ENCODE results near the gene VIPAS39.
"Not testable (repeated sequence)": the region's sequence is repeated elsewhere in the genome, so short reads cannot be mapped to it uniquely, and the experiment has no call there.

VIPAS39 gene

GRCh38 chr14:77469539-77469938, 12.1 kb upstream of the VIPAS39 start:
- DNase-seq = no peak

- no peak for DNase-seq
These were observed 11.7 kb upstream of the VIPAS39 start for GRCh38 chr14:77469067-77469505.

DNA sequence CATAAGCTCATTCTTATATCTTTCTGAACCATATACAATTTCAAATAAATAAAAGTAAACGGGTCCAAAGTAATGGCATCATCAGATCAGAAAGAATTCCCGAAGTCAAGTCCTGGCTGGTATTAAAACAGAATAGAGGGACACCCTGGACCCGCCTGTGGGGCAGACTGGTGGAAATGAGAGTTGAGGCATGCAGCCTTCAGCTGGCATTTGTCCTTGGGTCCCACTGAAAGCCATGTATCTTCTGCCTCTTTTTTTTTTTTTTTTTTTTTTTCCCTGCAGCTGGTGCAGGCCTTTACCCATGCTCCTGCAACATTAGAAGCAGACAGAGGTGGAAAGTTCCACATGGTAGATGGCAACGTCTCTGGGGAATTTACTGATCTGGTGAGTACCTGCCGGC, 10.4 kb upstream of the VIPAS39 start:
- no peak for DNase-seq

GRCh38 chr14:77459072-77459723, 1.8 kb upstream of the VIPAS39 start:
- DNase-seq = peak; percentile 83

GRCh38 chr14:77458249-77458950, 999 bp upstream of the VIPAS39 start:
- DNase-seq = no peak

DNA sequence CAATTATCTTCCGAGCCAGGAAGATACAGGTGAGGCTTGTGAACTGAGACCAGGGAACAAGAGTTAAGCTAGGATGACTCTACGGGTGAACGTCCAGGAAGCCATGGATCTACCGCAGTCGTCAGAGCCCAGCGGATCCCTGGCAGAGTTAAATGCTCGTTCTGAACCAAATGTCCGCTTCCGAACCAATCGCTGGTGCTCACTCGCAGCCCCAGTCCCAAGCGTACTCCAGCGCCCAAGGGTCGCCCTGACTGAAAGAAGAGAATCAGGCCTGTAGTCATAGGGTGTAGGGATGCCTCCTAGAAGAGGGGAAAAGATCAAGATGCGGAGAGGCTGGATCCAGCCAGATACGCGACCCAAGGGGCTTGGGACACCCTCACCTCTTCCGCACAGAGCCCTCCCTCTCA, 283 bp downstream of the VIPAS39 start:
- DNase-seq = no peak

DNA sequence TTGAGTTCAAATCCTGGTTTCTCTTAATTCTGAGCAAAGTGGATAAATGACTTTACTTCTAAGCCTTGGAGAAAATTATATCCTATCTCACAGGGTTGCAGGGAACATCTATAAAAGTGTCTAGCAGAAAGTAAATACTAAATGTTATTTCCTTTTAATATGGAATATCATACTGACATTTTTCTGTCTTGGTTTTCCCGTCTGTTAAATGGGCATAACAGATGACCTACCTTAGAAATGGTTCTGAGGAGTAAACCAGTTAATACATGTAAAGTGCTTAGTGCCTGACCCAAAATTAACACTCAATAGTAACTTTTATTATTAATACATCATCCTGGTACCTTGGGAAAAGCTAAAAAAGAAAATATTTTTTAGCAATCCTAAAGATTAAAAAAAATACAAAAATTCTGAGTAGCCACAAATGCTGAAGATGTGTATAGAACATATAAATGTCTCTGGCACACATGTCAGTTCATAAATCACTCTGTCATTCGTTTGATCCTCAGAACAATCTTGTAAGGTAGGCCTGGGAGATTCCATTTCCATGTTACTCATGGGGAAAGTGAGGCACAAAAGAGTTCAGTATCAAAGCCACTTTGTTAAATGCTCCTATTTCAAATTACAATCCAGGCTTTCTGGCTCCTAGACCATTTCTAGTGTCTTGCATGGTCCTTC, 1.3 kb downstream of the VIPAS39 start:
- no peak for DNase-seq

DNA sequence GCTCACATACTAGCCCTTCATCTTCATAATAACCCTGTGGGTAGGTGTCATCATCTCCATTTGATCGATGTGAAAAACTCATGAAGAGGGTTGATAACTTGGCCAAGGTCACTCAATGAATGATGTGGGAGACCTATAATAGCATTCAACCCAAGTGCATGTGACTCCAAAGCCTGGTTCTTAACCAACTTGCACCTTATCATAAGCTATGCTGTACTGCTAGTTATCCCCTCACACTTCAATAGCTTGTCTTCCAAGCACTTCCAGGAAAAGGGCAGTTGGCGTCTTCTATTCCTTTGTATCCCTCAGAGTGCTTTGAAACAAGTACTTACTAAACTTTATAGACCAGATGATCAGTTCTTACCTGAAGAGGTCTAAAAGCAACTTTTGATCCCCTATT, 15.2 kb downstream of the VIPAS39 start:
- DNase-seq = no peak

GRCh38 chr14:77439861-77440260, 17.5 kb downstream of the VIPAS39 start:
- no peak for DNase-seq

DNA sequence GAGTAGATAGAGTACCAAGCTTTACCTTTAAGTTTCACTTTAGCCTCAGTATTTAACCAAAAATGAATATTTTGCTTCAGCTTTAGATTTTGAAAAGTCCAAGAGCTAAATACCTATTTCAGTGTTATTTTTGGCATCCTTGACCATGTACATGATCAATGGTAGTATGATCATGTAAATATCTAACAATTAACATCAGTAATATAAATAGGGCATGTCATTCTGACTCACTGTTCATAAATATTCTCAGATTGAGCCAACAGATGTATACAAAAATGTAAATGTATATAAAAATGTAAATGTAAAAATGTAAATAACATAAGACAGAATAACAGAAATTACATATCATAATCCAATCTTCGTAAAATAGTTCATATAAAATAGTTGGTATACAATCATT, 18.8 kb downstream of the VIPAS39 start:
- no peak for DNase-seq

DNA sequence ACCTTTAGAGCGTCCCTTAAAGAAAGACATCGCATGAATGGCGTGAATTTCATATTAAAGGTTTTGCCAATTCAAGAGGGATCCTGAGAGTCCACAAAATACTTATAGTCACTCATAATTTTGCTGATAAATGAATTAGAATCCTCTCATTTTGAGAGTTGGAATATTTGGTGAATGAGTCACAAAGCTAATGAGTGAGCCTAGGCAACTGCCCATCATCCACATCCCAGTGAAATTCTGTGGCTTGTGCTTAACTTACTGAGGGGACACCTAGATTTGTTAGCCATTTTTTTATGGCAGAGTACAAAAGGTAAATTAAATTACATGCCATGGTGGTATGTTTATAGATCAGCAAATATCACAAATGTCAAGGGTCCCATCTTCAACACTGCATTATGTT, 21.4 kb downstream of the VIPAS39 start:
- DNase-seq = no peak

DNA sequence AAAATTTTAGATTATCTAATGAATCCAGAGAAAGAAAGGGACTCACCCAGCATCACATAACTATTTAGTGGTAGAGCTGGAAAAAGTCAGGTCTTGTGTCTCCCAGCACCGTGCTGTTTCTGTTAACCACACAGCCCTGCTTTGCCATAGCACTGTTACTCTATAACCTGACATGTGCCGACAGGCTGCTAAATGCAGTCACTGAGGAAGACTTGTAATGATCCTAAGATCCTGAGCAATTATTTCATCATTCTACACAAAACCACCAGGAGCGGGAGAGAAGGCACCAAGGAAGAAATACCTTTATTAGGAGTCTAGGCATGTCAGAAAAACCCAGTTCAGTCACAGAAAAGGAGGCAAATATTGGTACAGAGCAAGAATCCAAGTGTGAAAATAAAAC, 31.0 kb downstream of the VIPAS39 start:
- no peak for DNase-seq

GRCh38 chr14:77424862-77425261, 32.5 kb downstream of the VIPAS39 start:
- DNase-seq = no peak

DNA sequence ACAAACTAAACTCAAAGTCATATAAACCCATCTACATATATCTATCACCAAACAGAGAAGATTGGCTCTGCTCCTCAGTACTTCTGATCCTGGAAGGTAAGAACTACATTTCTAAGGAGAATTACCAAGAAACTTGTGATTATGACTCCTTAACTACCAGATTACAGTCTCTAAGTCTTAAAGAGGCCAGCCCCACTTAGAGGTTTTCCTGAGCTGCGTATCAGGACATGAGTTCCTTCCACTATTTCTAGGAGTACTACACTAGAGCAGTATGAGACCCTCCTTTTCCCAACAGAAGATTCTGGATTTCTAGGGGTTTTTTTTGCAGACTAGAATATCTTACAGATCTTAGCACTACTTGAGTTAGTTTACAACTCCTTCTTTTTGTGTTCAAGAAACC, 34.0 kb downstream of the VIPAS39 start, which contains the start of gene NOXRED1:
TSS of gene NOXRED1 (minus strand) at position 101 of the 400 bp plus-strand sequence. CDS start 634 bp downstream, outside the sequence.
- no peak for DNase-seq

DNA sequence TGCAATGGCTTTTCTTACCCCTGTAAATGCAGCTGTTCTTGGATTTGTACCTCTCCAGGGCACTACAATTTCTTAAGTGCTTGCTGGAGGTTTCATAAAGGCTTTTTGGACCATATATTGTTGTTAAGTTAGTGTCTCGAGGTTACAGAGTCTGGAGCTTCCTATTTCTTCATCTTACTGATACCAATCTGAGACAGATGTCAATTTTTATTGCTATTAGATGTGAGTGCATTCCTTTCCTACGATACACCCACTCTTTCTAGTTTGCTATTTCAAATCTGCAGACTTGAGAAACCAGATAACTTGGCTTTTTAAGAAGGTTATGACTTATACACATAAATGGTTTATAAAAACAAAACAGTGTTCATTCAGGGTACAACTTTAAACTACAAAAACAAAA, 36.2 kb downstream of the VIPAS39 start:
- no peak for DNase-seq

GRCh38 chr14:77416836-77417235, 40.6 kb downstream of the VIPAS39 start:
- no peak for DNase-seq

GRCh38 chr14:77416098-77416497, 41.3 kb downstream of the VIPAS39 start:
- not testable (repeated sequence) for DNase-seq

DNA sequence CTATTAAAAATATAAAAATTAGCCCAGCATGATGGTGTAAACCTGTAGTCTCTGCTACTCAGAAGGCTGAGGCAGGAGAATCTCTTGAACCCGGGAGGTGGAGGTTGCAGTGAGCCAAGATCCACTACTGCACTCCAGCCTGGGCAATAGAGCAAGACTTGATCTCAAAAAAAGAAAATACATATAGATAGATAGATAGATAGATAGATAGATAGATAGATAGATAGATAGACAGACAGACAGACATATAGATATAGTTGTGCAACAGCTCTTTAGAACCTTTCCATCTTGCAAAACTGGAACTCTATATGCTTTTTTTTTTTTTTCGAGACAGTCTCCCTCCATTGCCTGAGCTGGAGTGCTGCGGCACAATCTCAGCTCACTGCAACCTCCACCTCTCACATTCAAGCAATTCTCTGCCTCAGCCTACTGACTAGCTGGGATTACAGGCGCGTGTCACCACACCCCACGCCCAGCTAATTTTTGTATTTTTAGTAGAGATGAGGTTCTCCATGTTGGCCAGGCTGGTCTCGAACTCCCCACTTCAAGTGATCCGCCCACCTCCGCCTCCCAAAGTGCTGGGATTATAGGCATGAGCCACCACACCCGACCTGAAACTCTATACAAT, 41.9 kb downstream of the VIPAS39 start:
- not testable (repeated sequence) for DNase-seq

- no peak for DNase-seq
These were observed 48.3 kb downstream of the VIPAS39 start for GRCh38 chr14:77409131-77409533.

- no peak for DNase-seq
These were observed 50.2 kb downstream of the VIPAS39 start for GRCh38 chr14:77407158-77407557.

GRCh38 chr14:77406718-77407117, 50.7 kb downstream of the VIPAS39 start:
- DNase-seq = no peak

GRCh38 chr14:77406086-77406485, 51.3 kb downstream of the VIPAS39 start:
- no peak for DNase-seq

DNA sequence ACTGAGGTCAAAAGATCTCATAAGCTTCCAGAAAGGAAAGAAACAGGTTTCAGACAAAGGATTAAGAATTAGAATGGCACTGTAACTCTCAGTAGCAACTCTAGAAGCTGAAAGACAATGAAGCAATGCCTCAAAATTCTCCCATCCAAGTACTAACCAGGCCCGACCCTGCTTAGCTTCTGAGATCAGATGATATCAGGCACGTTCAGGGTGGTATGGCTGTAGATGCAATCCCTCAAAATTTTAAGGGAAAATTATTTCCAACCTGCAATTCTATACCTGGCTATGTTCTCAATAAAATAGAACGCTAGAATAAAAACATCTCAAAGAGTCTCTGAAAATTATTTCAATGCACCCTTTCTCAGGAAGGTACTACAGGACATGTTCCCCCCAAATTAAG, 53.6 kb downstream of the VIPAS39 start:
- no peak for DNase-seq

DNA sequence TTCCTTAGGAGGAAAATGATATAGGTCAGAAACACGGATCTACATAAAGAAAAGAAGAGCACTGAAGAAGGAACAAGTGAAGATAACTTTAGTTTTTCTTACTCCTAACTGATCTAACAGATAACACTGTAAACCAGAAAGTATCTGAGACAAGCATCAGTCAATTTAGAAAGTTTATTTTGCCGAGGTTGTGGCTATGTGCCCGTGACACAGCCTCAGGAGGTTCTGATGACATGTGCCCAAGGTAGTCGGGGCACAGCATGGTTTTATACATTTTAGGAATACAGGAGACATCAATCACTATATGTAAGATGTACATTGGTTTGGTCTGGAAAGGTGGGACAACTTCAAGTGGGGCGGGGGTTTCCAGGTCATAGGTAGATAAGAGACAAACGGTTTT, 57.2 kb downstream of the VIPAS39 start:
- no peak for DNase-seq
